MG63 (cell line): ENCODE data around the gene AANAT. TPM values are rescaled to one million over a fixed set of nuclear protein-coding genes. Genes with fewer than 3 reads are reported as not detected.

ENCODE experiments used
- DNase-seq: peaks from one replicate; pipeline ENCODE4 v3.0.0-alpha.2; 2020
- H3K27me3 ChIP-seq: fragments of 250-450 bp; sonication (Bioruptor Pico); 2 replicates; pipeline ENCODE4 v1.5.1; 2020; ENCODE audit warnings: mild to moderate bottlenecking, moderate library complexity
- H3K36me3 ChIP-seq: fragments of 250-450 bp; sonication (Bioruptor Pico); 2 replicates; pipeline ENCODE4 v1.5.1; 2020; ENCODE audit warnings: mild to moderate bottlenecking, moderate library complexity
- H3K4me3 ChIP-seq: fragments of 250-450 bp; sonication (Bioruptor Pico); 2 replicates; pipeline ENCODE4 v1.5.1; 2020; ENCODE audit warnings: mild to moderate bottlenecking, moderate library complexity
- H3K9me3 ChIP-seq: fragments of 250-450 bp; sonication (Bioruptor Pico); 2 replicates; pipeline ENCODE4 v1.5.1; 2020; ENCODE audit warnings: mild to moderate bottlenecking, moderate library complexity
- total RNA-seq: library from RNA; depleted of rRNA; stranded (reverse); fragments of >200 nt; shearing (Covaris generic); gene quantifications from 2 replicates; pipeline ENCODE4 v1.2.3, GENCODE V29; 2014; ENCODE audit warnings: low replicate concordance

AANAT gene
- total RNA-seq, 1 experiment from 2014 or later, result not detected

DNA sequence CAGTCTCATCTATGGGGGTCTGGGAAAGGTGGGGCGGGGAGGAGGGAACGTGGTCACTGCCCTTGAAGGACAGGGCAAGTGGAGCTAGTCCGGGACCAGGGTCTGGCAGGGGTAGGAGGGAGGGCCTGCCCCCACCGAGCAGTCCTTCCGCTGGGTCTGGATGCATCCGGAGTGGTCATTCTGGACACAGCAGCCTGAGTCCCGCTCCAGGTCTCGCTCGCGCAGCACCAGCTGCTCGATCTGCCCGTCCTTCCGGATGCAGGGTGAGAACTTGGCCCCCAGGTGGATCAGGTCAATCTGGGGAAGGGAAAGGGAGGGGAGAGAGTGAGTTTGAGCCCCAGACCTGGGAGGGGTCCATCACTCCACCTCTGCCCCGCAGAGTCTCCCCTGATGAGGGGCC, 6.8 kb downstream of the AANAT start:
- Histone ChIP-seq H3K9me3 (no peaks in the 10 kb centered on the region), H3K36me3 (peaks cover 10% of the 10 kb centered on the region), H3K27me3 (no peaks in the 10 kb centered on the region), H3K4me3 (no peak overlapping the region)
- DNase-seq, result no peak

DNA sequence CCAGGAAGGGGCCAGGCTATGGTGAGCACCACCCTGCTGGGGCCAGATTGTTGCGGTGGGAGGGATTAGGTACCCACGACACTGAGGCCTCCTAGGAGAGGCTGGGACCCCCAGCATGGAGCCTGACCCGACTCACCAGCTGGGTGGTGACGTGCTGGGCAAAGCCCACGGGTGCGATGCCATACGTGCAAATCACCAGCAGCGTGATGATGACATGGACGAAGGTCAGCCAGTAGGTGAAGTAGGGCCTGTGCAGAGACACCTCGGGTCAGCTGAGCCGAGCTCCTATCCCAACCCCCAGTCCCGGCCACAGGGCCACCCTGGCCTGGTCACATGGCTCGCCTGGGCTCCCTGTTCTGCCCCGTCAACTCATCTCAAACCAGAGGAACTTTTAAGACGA, 7.5 kb downstream of the AANAT start:
- DNase-seq, result no peak
- Histone ChIP-seq H3K27me3 (no peaks in the 10 kb centered on the region), H3K4me3 (no peak overlapping the region), H3K9me3 (no peaks in the 10 kb centered on the region), H3K36me3 (peaks cover 10% of the 10 kb centered on the region)

DNA sequence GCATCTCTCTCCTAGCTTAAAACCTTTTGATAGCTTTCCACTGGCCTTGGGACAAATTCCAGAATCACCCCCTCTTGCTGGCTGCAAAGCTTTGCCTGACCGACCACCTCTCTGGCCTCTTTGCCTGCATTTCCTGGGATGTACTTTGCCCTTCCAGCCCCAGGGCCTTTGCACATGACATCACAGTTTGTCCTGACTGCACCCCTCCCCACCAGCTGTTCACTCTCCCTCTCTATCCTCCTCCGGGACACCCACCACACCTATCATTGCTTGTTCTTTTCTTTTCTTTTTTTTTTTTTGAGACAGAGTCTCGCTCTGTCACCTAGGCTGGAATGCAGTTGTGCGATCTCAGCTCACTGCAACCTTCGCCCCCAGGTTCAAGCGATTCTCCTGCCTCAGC, 7.9 kb downstream of the AANAT start:
- Histone ChIP-seq H3K27me3 (no peaks in the 10 kb centered on the region), H3K36me3 (peaks cover 10% of the 10 kb centered on the region)
- no peak for DNase-seq

GRCh38 chr17:76476736-76477135, 9.3 kb downstream of the AANAT start:
- Histone ChIP-seq H3K36me3 (peaks cover 8% of the 10 kb centered on the region), H3K9me3 (no peaks in the 10 kb centered on the region), H3K4me3 (no peak overlapping the region), H3K27me3 (no peaks in the 10 kb centered on the region)
- no peak for DNase-seq

More for the DNA sequence above, 7.9 kb downstream of the AANAT start:
- Histone ChIP-seq H3K9me3 (no peaks in the 10 kb centered on the region), H3K4me3 (no peak overlapping the region)

DNA sequence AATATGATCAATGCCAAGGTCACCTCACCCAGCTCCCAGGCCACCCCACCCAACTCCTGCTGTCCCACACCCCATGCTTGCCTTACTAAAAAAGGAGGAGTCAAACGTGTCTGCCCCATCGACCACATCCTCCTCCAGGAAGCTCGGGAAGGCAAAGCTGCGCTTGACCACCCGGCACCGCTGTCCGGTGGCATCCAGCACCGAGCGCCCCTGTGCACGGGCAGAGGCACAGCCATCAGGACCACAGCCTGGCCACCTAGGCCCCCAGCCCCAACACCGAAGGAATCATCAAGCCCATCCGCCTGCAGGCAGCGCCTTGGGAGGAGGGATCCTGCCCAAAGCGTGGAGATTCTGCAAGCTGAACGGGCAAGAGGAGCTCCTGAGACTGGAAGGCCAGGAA, 10.2 kb downstream of the AANAT start:
- H3K9me3 ChIP-seq, result no peaks in the 10 kb centered on the region
- peaks cover 8% of the 10 kb centered on the region for H3K36me3 ChIP-seq
- no peak overlapping the region for H3K4me3 ChIP-seq
- DNase-seq, result no peak
- no peaks in the 10 kb centered on the region for H3K27me3 ChIP-seq

DNA sequence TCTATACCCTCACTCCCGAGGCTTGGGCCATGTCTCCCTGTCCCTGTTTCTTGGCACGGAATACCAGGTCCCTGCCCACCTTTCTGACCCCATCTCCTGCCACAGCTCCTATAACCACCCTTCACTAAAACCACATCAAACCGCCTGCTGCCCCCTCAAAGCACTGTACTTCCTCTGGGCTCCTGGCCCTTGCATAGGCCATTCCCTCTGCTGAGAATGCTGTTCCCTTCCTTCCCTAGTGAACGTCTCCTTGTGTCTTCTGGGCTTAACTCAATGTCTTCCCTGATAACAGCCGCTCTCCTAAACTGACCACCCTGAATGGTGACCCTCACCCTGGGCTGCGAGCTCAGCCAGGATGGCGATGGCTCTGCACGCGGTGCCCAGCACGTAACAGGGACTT, 10.7 kb downstream of the AANAT start:
- no peaks in the 10 kb centered on the region for H3K9me3 ChIP-seq
- DNase-seq, result no peak

GRCh38 chr17:76478730-76479514, 11.5 kb downstream of the AANAT start:
- DNase-seq, result no peak
- no peaks in the 10 kb centered on the region; the same call in 1 of the 2 replicates for H3K36me3 ChIP-seq

More for the DNA sequence above, 10.7 kb downstream of the AANAT start:
- Histone ChIP-seq H3K36me3 (peaks cover 6% of the 10 kb centered on the region), H3K27me3 (no peaks in the 10 kb centered on the region), H3K4me3 (no peak overlapping the region)

GRCh38 chr17:76479515-76480060, 12.2 kb downstream of the AANAT start:
- no peaks in the 10 kb centered on the region; the same call in 1 of the 2 replicates for H3K36me3 ChIP-seq
- no peaks in the 10 kb centered on the region for H3K9me3 ChIP-seq
- H3K4me3 ChIP-seq, result no peak overlapping the region
- no peaks in the 10 kb centered on the region for H3K27me3 ChIP-seq
- no peak for DNase-seq

More at GRCh38 chr17:76478730-76479514, 11.5 kb downstream of the AANAT start:
- Histone ChIP-seq H3K9me3 (no peaks in the 10 kb centered on the region), H3K27me3 (no peaks in the 10 kb centered on the region), H3K4me3 (no peak overlapping the region)

DNA sequence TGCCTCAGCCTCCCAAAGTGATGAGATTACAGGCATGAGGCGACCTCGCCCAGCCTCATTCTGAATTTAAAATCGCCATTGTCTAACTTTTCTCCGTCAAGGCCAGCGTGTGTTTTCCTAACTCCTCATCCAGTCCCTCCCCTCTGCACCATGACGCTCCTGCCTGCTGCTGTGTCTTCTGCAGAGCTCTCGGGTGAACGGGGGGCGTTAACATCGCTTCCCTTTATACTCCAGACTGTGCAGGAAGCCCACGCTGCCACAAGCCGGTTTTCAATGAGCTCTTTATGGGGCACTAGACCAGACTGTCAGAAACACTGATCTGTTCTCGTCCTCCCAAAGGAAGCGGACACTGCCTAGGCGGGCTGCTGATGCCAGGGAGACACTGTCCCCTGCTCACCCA, 13.2 kb downstream of the AANAT start:
- no peak for DNase-seq
- Histone ChIP-seq H3K4me3 (no peak overlapping the region), H3K27me3 (no peaks in the 10 kb centered on the region), H3K36me3 (no peaks in the 10 kb centered on the region; the same call in 1 of the 2 replicates), H3K9me3 (no peaks in the 10 kb centered on the region)

DNA sequence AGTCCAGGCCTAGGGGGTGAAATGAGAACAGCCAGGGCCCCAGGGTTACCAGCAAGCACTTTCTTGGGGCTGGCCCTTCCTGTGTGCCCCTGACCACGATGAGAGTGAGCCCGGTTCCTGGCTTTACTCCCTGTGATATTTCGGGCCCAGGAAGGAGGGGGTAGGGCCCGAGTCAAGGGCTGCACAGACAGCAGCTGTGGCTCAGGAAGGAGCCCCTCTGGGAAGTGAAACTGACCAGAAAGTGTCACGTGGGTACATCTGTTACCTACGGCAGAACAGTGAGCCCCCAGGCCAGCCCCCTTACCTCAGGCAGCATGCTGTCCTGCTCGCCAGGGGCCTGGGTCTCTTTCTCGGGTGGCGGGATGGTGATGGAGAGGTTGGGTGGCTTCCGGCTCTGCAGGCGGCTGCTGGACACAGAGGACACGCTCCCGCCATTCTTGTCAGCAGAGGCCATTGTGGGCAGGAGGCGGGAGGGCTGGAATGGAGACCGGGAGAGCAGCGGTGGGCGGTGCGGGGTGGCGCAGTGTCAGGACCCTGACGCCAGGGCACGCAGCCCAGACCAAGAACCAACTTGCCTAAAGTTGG, 13.8 kb downstream of the AANAT start:
- Histone ChIP-seq H3K9me3 (no peaks in the 10 kb centered on the region), H3K4me3 (no peak overlapping the region), H3K27me3 (no peaks in the 10 kb centered on the region), H3K36me3 (no peaks in the 10 kb centered on the region; the same call in 1 of the 2 replicates)
- DNase-seq, result no peak

DNA sequence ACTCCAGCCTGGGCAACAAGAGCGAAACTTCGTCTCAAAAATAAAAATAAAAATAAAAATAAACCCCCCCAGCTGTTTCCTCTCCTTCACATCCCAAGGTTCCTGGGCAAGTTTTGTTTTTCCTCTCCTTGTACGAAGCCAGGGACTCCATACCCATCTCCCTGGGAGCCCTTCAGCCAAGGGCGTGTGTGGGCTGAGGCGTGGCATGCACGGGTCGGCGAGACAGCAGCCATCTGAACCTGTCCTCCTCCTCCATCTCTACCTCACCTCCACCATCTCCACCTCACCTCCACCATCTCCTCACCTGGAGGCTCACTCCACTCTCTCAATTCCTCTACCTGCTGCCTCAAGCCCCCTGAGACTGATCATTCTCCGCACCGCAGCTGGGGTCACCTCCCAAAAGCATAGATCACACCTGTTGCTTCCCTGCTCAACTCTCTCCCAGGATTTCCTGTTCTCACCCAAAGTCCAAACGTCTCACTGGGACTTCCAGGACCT, 16.9 kb downstream of the AANAT start:
- Histone ChIP-seq H3K27me3 (no peaks in the 10 kb centered on the region), H3K9me3 (no peaks in the 10 kb centered on the region), H3K4me3 (no peak overlapping the region), H3K36me3 (peaks cover 5% of the 10 kb centered on the region)
- no peak for DNase-seq

- no peak overlapping the region for H3K4me3 ChIP-seq
- no peaks in the 10 kb centered on the region for H3K9me3 ChIP-seq
- peaks cover 5% of the 10 kb centered on the region for H3K36me3 ChIP-seq
- no peaks in the 10 kb centered on the region for H3K27me3 ChIP-seq
- DNase-seq, result no peak
These were observed 18.2 kb downstream of the AANAT start for GRCh38 chr17:76485569-76485968.

DNA sequence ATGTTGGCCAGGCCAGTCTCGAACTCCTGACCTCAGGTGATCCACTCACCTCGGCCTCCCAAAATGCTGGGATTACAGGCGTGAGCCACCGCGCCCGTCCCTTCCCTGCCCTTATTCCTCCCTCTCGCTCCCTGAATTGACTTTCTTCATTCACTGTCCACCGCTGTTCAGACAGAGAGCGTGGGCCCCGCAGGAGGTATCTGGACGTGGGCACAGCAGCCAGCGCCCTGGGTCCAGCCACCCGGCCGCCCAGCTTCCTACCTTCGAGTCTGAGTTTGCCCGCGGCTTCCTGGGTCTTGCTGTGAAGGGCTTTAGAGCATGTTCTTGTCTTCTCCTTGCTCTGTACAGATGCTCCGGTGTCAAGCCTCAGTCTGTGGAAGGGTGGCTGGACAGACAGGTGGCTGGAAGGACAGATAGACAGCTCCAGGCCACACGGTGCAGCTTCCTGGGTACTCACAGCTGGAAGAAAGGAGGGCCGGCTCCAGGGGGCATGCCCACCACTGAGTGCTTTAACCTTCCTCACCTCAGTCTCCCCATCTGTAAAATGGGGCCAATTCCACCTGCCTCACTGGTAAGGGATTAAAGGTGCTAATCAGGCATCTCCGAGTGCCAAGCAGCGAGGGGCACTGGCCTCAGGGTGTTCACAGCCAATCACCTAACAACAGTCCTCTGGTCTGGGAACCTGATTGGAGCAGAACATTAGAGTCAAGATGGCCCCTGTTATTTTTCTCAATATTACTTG, 20.2 kb downstream of the AANAT start:
- Histone ChIP-seq H3K27me3 (no peaks in the 10 kb centered on the region), H3K9me3 (no peaks in the 10 kb centered on the region), H3K36me3 (peaks cover 5% of the 10 kb centered on the region), H3K4me3 (no peak overlapping the region)
- no peak for DNase-seq

GRCh38 chr17:76490112-76490710, 22.8 kb downstream of the AANAT start:
- DNase-seq, result no peak
- peaks cover 7% of the 10 kb centered on the region for H3K36me3 ChIP-seq

GRCh38 chr17:76491271-76492122, 24.1 kb downstream of the AANAT start:
- Histone ChIP-seq H3K4me3 (no peak overlapping the region), H3K36me3 (peaks cover 8% of the 10 kb centered on the region; the same call in 1 of the 2 replicates), H3K27me3 (no peaks in the 10 kb centered on the region), H3K9me3 (no peaks in the 10 kb centered on the region)
- no peak for DNase-seq

More at GRCh38 chr17:76490112-76490710, 22.8 kb downstream of the AANAT start:
- Histone ChIP-seq H3K9me3 (no peaks in the 10 kb centered on the region), H3K27me3 (no peaks in the 10 kb centered on the region), H3K4me3 (no peak overlapping the region)
